Measurements from ENCODE around the gene TRANK1.

- TF ChIP-seq POLR2A (IDR thresholded peaks at IDR 0.05; ENCODE audit: low read depth) = no peak
- TF ChIP-seq, protein P1, sequence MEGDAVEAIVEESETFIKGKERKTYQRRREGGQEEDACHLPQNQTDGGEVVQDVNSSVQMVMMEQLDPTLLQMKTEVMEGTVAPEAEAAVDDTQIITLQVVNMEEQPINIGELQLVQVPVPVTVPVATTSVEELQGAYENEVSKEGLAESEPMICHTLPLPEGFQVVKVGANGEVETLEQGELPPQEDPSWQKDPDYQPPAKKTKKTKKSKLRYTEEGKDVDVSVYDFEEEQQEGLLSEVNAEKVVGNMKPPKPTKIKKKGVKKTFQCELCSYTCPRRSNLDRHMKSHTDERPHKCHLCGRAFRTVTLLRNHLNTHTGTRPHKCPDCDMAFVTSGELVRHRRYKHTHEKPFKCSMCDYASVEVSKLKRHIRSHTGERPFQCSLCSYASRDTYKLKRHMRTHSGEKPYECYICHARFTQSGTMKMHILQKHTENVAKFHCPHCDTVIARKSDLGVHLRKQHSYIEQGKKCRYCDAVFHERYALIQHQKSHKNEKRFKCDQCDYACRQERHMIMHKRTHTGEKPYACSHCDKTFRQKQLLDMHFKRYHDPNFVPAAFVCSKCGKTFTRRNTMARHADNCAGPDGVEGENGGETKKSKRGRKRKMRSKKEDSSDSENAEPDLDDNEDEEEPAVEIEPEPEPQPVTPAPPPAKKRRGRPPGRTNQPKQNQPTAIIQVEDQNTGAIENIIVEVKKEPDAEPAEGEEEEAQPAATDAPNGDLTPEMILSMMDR (IDR thresholded peaks at IDR 0.05) = no peak
Observed at GRCh38 chr3:36875397-36875796, 69.5 kb downstream of the TRANK1 start.

Measured in esophagus muscularis mucosa (tissue), 3 donors.